Eye (tissue), 1 donor: ENCODE data around the gene STK40.
A peak's percentile ranks its signal among the peaks of the same experiment; 100 is the strongest.

ENCODE experiments used
- DNase-seq: peaks from one replicate; pipeline ENCODE4 v3.0.0-alpha.2; 2015

The STK40 gene, protein sequence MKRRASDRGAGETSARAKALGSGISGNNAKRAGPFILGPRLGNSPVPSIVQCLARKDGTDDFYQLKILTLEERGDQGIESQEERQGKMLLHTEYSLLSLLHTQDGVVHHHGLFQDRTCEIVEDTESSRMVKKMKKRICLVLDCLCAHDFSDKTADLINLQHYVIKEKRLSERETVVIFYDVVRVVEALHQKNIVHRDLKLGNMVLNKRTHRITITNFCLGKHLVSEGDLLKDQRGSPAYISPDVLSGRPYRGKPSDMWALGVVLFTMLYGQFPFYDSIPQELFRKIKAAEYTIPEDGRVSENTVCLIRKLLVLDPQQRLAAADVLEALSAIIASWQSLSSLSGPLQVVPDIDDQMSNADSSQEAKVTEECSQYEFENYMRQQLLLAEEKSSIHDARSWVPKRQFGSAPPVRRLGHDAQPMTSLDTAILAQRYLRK

GRCh38 chr1:36385410-36386264, at the start of gene STK40:
Gene STK40 (minus strand): TSS chr1:36385924. CDS start chr1:36361332, 24,592 bp downstream.
- DNase-seq = peak; percentile 99

GRCh38 chr1:36433102-36433501, 47.4 kb upstream of the STK40 start:
- no peak for DNase-seq

DNA sequence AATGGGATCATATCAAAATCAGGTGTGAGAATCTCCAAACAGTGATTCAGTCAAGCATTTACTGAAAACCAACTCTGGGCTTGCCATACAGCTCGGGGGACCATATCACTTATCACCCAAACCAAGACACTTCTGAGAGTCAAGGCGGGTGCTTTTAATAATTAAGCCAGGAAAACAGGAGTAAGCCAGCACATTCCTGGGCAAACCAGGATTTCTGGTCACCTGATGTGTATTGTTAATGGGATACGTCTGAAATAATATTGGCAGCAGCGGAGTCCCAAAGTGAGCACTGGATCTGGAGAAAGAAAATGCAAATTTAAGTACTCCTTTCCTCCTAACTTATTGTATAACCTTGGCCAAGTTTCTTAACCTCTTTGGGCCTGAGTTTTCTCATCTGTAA, 46.9 kb upstream of the STK40 start:
- no peak for DNase-seq

DNA sequence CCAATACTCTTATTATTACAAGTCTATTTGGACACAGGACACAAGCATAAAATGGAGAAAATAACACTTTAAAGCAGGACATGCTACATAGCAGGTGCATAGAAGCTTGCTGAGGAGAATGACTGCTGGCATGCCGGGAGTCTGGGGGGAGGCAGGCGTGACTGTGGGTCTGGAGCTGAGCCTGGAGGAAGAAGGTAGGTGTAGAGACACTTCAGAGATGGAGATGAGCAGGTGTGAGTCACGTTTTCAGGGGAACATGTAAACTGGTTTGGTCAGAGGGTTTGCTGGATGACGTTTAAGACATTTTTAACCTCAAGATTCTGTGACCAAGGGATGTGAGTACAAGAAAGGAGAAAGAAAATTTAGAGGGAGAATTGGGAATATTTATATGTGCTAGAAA, 40.1 kb upstream of the STK40 start:
- DNase-seq = no peak

DNA sequence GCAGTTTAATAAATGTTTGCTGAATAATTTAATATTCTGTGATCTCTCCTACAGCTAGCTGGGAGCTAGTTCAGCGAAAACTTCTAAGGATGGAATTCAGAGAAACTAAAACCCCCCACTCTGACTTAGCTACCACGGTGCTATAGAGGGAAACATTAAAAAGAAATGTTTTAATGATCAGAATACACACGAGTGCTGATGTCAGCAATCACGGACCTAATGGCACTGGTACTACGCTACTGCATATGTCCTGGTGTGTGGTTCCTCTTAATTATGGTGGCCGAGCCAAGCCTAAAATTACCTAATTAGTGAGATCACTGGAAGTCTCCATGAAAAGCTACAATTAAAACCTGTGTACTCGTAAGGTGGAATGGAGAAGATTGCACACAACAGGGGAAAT, 35.9 kb upstream of the STK40 start:
- DNase-seq = no peak

- peak; percentile 93 for DNase-seq
Measured at GRCh38 chr1:36420836-36421317, 35.2 kb upstream of the STK40 start.

- DNase-seq = no peak
Measured at GRCh38 chr1:36420409-36420808, 34.7 kb upstream of the STK40 start.

- DNase-seq = no peak
Measured at GRCh38 chr1:36419569-36419968, 33.8 kb upstream of the STK40 start.

DNA sequence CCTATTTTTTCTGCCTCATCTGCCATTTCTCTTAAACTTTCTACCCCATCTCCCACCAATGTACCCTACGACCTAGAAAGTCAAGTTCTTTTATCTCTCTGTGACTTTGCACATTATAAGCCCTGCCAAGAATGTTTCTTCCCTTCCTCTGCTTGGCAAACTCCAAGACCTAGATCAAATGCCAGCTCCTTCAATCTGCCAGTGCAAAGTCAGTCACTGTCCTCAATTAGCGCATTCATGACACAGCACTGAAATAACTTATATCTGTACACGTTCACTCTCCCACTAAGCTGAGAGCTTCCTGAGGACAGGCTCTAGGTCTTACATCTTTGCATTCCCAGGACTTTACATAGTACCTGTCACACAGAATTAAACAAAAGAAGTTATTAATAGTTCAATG, 33.4 kb upstream of the STK40 start:
- DNase-seq = no peak

DNA sequence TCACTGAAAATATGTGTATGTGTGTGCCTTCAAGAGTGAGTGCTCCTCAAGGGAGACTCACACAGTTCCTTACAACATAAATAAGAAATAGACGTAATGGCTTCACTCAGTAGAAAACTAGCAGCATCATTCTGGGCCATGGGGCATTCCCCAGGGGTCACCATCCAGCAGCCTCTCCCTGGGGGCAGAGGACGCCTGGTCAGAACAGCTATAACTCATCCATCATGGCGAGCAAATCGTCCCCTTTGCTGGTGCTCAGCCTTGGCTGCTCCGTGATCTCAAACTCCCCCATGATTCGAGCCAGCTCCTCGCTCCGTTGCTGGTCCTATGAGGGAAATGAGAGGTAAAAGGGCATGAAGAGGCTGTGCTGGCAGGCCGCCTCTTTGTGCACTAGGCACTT, 32.2 kb upstream of the STK40 start:
- no peak for DNase-seq

- DNase-seq = no peak
Measured at GRCh38 chr1:36415661-36416326, 30.1 kb upstream of the STK40 start.

GRCh38 chr1:36414384-36414783, 28.7 kb upstream of the STK40 start:
- DNase-seq = no peak

- peak; percentile 7 for DNase-seq
Measured at GRCh38 chr1:36411674-36412648, 26.2 kb upstream of the STK40 start.

DNA sequence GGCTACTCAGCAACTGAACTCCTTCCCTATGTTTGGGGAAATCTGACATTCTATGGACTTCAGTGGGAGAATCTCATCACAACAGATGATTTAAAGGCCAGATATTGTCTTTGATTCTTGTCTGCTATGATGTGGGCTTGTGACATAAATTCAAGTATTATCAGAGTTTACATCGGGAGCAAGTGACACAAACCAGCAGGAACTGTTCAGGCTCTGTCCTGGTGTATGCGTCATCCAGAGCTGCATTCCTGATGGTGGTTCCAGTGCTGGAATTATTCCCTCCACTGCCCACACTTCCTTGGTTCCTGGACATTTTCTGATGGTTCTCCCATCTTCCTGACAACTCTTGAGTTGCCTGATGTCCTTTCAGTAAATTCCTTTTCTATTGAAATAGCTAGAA, 22.8 kb upstream of the STK40 start:
- no peak for DNase-seq

DNA sequence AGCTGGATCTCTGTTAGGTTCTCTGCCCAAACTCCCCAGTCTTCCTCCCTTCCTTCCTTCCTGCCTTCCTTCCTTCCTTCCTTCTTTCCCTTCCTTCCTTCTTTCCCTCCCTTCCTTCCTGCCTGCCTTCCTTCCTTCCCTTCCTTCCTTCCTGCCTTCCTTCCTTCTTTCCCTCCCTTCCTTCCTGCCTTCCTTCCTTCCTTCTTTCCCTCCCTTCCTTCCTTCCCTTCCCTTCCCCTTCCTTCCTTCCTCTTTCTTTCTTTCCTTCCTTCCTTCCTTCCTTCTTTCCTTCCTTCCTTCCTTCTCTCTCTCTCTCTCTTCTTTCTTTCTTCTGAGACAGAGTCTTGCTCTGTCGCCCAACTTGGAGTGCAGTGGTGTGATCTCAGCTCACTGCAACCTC, 20.7 kb upstream of the STK40 start:
- DNase-seq = no peak

GRCh38 chr1:36402504-36402890, 16.8 kb upstream of the STK40 start:
- no peak for DNase-seq

DNA sequence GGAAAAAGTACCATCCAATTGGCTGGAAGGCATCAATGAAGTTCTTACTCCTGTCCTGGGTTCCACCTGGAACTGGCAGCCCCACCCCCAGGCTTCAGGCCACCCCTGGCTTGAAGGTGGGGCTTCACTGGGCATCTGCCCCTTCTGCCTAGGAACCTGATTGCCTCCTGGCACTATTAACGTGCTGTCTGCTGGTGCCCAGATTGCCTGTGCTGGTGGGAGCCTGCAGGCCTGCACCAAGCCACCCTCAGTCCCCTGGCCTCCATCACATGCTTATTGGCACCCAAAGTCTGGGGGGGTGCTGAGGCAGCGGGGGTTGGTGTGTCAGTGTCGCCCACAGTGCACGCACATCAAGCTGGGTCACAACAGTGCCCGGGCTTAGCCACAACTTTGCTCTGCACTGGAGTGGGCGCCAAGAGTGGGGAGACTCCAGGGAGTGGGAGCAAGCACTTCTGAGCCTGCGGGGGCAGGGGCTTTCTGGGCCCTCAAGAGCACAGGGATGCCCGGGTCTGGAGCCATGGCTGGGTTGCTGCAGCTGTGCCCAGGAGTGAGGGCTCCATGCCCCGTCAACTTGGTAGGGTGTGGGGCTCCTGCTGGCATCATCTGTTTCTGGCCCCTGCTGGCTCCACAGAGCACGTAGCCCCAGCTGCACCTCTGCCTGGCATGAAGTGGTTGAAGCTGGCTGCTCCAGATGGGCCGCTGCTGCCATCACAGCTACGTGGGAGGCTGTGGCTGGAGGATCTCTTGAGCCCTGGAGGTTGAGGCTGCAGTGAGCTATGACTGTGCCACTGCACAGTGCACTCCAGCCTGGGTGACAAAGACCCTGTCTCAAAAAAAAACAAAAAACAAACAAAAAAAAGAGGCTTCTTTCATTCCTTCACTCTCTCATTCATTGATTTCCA, 16.1 kb upstream of the STK40 start:
- no peak for DNase-seq

GRCh38 chr1:36400825-36401601, 15.3 kb upstream of the STK40 start:
- no peak for DNase-seq

- DNase-seq = no peak
Measured at GRCh38 chr1:36400514-36400824, 14.7 kb upstream of the STK40 start.

DNA sequence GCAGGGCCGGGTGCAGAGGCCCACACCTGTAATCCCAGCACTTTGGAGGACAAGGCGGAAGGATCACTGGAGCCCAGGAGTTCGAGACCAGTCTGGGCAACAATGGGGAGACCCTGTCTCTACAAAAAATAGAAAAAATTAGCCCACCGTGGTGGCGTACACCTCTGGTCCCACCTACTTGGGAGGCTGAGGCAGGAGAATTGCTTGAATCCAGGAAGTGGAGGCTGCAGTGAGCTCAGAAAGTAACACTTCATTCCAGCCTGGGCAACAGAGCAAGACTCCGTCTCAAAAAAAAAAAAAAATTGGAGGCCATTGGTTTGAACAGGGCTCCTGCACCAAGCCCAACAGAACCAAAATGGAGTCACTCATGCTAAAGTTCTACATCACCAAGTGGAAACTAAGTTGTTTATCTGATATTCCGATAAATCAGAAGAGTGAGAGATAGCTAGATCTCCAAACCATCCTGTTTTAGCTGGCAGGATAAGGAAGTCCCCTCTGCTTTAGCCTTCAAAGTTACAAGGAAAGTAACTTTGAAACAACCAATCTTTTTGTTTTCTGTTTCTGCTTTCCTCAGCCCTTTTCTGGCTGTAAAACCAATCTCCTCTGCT, 12.8 kb upstream of the STK40 start:
- no peak for DNase-seq
